ENCODE data around the gene NAB2. TPM values are rescaled to one million over a fixed set of nuclear protein-coding genes. Genes with fewer than 3 reads are reported as not detected.
"Not testable (repeated sequence)": the region's sequence is repeated elsewhere in the genome, so short reads cannot be mapped to it uniquely, and the experiment has no call there.

The NAB2 gene
- polyA plus RNA-seq, 6 donors from 2014 or later: 0.54 to 2.6 (median 1.6) TPM

DNA sequence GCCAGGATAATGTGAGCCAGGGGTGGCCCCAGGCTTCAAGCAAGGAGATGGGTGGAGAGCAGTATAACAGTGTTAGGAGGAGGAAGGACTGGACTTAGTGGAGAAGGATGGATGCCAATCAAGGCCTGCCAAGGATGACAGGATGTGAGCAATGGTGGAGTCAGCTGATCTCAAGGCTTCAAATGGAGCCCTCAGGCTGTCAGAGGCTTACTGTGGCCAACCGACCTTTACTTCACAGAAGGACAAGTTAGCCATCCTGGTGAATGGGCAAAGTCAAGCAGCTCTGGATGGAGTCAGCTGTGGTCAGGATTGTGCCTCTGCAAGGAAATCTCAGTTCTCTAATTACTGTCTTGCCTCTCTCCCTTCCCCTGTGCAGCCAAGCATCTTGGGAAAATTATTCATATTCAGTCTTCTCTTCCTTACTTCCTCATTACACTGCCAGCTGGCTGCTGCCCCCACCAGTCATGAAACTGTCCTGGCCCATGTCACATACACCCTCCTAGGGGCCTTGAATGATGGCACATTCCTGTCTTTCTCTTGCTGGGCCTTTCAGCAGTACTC lies 29.9 kb downstream of the NAB2 start:
- peaks cover 11 to 14% (median 13%) of the 10 kb centered on the region in 3 donors for H3K4me1 Mint-ChIP-seq
- peak overlapping the region in 1 of 6 donors; percentile 84 for H3K27ac Mint-ChIP-seq
- H3K4me3 Mint-ChIP-seq: peak overlapping the region in 2 of 8 donors; percentile 10 to 56
- peaks cover 0 to under 1% of the 10 kb centered on the region in 2 donors for H3K36me3 Mint-ChIP-seq
- peaks cover 0 to 2% (median 0%) of the 10 kb centered on the region in 7 donors for H3K9me3 Mint-ChIP-seq
- DNase-seq (peak; percentile 31), ATAC-seq (ENCODE audit: low read depth in 2 of 2) (peak; percentile 84 to 88)
- H3K27me3 Mint-ChIP-seq: peaks cover 0 to 7% (median 0%) of the 10 kb centered on the region in 3 donors

DNA sequence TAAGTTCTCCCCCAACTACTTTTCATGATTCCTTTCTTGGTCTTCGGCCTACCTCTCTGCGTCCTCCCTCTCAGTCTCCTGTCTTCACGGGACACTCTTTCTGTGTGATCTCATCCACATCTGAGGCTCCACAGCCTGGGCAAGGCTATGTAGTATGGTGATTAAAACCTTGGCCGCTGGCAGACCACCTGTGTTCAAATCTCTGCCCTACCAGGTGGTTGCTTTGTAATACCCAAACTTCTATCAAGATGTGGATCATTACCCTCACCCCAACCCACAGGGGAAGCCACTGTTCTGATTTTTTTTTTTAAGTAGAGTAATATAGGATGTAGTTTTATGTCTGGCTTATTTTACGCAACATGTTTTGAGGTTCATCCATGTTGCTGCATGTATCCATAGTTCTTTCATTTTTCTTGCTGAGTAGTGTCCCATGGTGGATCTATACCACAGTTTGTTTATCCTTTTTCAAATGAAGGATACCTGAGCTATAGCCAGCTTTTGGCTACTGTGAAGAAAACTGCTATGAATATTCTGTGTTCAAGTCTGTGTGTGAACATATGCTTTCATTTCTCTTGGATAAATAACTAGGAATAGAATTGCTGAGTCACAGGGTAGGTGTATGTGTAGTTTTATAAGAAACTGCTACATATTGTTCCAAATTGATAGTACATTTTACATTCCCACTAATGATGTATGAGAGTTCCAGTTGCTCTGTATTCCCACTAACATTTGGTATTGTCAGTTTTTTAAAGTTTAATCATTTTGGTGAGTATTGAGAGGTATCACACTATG lies 30.6 kb downstream of the NAB2 start:
- peaks cover 0 to 8% of the 10 kb centered on the region in 2 donors for H3K36me3 Mint-ChIP-seq
- peak overlapping the region in 3 of 8 donors; percentile 47 to 56 (median 54) for H3K4me3 Mint-ChIP-seq
- peaks cover 0 to 14% (median 5%) of the 10 kb centered on the region in 3 donors for H3K27me3 Mint-ChIP-seq
- DNase-seq (no peak), ATAC-seq (ENCODE audit: low read depth in 2 of 2) (no peak)
- peak overlapping the region in 3 of 6 donors; percentile 51 to 84 (median 75) for H3K27ac Mint-ChIP-seq
- H3K4me1 Mint-ChIP-seq: peaks cover 16 to 19% (median 17%) of the 10 kb centered on the region in 3 donors
- peaks cover 0 to 2% (median 0%) of the 10 kb centered on the region in 7 donors for H3K9me3 Mint-ChIP-seq

- not testable (repeated sequence) for ATAC-seq (ENCODE audit: low read depth in 2 of 2); DNase-seq; H3K4me3 Mint-ChIP-seq; H3K36me3 Mint-ChIP-seq; H3K27ac Mint-ChIP-seq; H3K9me3 Mint-ChIP-seq
- Mint-ChIP-seq H3K27me3 (peaks cover 0 to 23% (median 5%) of the 10 kb centered on the region in 3 donors), H3K4me1 (peaks cover 16 to 19% (median 17%) of the 10 kb centered on the region in 3 donors)
These were observed 31.8 kb downstream of the NAB2 start for GRCh38 chr12:57120718-57121117.

DNA sequence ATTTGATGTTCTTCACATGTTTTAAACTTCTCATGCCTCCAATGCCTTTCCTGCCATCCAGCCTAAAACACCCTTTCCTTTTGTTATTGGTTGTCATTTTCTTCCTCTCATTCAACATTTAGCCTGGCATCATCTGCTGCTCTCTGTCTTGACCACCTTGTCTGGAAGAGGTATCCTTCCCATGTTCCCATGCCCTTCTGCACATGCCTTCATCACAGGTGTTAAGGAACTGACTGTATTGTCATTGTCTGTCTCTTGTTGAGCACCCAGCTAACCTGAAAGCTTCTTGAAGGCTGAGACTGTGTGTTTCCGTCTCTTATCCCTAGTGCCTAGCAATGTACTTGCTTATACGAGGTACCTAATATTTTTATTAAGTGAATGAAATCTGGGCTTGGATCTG lies 34.9 kb downstream of the NAB2 start:
- Mint-ChIP-seq H3K4me3 (no peak overlapping the region), H3K4me1 (peaks cover 19% of the 10 kb centered on the region in 3 donors), H3K27ac (no peak overlapping the region), H3K36me3 (peaks cover 0 to 9% of the 10 kb centered on the region in 2 donors), H3K27me3 (peaks cover 0 to 17% (median 5%) of the 10 kb centered on the region in 3 donors), H3K9me3 (peaks cover 0 to 2% (median 0%) of the 10 kb centered on the region in 7 donors)
- DNase-seq (no peak), ATAC-seq (ENCODE audit: low read depth in 2 of 2) (no peak)

- ATAC-seq (ENCODE audit: low read depth in 2 of 2) (peak; percentile 66 to 71), DNase-seq (peak; percentile 72)
- Mint-ChIP-seq H3K36me3 (peaks cover 0 to 9% of the 10 kb centered on the region in 2 donors), H3K4me3 (peak overlapping the region in 1 of 8 donors; percentile 15), H3K4me1 (peaks cover 13 to 14% (median 13%) of the 10 kb centered on the region in 3 donors), H3K27ac (no peak overlapping the region), H3K9me3 (peaks cover 0 to 2% (median 0%) of the 10 kb centered on the region in 7 donors), H3K27me3 (peaks cover 0 to 17% (median 5%) of the 10 kb centered on the region in 3 donors)
These were observed 35.5 kb downstream of the NAB2 start for GRCh38 chr12:57124261-57124877.

DNA sequence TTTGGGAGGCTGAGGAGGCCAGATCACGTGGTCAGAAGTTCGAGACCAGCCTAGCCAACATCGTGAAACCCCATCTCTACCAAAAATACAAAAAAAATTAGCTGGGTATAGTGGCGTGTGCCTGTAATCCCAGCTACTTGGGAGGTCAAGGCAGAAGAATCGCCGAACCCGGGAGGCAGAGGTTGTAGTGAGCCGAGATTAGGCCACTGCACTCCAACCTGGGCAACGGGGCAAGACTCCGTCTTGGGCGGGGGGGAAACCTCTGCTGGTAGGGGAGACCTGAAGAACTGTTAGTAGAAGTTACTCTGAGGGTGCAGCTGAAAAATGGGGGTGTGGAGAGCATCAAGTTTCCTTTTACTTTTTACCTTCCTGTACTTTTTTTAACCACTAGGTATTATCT lies 37.1 kb downstream of the NAB2 start:
- Mint-ChIP-seq H3K4me3 (peak overlapping the region in 2 of 8 donors; percentile 89 to 91), H3K36me3 (peaks cover 0 to 9% of the 10 kb centered on the region in 2 donors), H3K4me1 (peaks cover 12 to 16% (median 14%) of the 10 kb centered on the region in 3 donors), H3K27ac (no peak overlapping the region), H3K9me3 (peaks cover 0 to 2% (median 0%) of the 10 kb centered on the region in 7 donors), H3K27me3 (peaks cover 13 to 28% (median 20%) of the 10 kb centered on the region in 3 donors)
- ATAC-seq (ENCODE audit: low read depth in 2 of 2) (no peak), DNase-seq (no peak)

DNA sequence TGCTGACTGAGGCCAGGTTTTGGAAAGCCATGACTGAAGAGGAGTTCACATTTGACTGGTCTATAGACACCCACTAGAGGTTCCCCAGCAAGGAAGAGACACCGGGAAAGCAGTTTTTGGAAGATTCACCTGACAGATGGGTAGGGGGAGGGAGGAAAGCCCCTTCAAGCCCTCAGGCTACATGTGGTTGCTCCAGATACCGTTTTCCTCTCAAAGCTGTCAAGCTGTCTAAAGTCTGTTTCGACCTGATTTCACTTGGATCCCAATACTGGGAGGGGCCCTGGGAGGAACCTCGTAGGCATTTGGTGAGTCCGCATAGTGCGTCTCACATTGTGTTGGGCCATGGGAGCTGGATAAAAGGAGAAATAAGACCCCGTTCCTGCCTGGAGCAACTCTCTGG lies 37.6 kb downstream of the NAB2 start:
- H3K27me3 Mint-ChIP-seq: peaks cover 15 to 32% (median 25%) of the 10 kb centered on the region in 3 donors
- H3K9me3 Mint-ChIP-seq: peaks cover 0 to 2% (median 0%) of the 10 kb centered on the region in 7 donors
- peak overlapping the region in 1 of 6 donors; percentile 59 for H3K27ac Mint-ChIP-seq
- H3K36me3 Mint-ChIP-seq: peaks cover 0 to 9% of the 10 kb centered on the region in 2 donors
- H3K4me3 Mint-ChIP-seq: peak overlapping the region in 4 of 8 donors; percentile 28 to 91 (median 90)
- peaks cover 12 to 16% (median 14%) of the 10 kb centered on the region in 3 donors for H3K4me1 Mint-ChIP-seq
- DNase-seq (no peak), ATAC-seq (ENCODE audit: low read depth in 2 of 2) (no peak)

GRCh38 chr12:57127101-57127725 lies 38.3 kb downstream of the NAB2 start:
- H3K9me3 Mint-ChIP-seq: peaks cover 0 to 2% (median 0%) of the 10 kb centered on the region in 7 donors
- peaks cover 15 to 36% (median 31%) of the 10 kb centered on the region in 3 donors for H3K27me3 Mint-ChIP-seq
- H3K36me3 Mint-ChIP-seq: peaks cover 0 to 9% of the 10 kb centered on the region in 2 donors
- ATAC-seq (ENCODE audit: low read depth in 2 of 2): peak; percentile 42 to 61
- H3K4me1 Mint-ChIP-seq: peaks cover 12 to 17% (median 16%) of the 10 kb centered on the region in 3 donors
- peak overlapping the region; percentile 89 to 94 (median 90) for H3K4me3 Mint-ChIP-seq
- peak overlapping the region in 1 of 6 donors; percentile 59 for H3K27ac Mint-ChIP-seq
- peak; percentile 40 for DNase-seq

DNA sequence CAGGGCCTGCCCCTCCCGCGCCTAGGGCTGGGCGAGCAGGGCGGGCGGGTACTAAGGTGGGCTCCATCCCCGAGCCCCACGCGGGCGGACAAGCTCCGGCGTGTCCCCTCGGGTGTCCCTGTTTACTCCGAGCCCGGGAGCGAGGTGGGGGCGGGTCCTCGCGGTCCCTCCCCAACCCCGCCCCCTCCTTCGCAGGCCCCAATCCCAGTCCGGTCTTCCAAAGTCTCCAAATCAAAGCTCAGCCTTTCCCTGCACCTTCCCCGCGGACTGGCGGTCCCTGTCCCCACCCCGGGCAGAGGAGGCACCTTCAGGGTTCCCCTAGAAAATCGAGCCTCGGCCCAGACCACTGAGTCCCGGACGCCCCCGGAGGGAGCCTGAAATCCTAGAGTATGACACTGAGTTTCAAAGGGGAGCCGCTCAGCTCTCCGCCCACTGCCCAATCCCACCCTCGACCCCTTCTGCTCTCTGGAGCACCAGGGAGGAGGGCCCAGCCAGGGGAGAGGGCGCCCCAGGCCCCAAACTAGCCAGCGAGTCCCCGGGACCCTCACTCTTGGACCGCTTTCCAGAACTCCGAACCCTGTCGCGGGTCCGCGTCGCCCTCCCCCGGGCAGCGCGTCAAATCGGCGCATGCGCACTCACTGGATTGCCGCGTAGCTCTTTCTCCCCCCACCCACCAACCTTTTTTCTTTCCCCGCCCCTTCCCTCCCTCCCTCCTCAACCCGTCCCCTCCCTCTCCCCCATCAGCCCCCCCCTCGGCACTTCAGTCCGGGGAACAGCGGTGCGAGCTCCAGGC lies 39.0 kb downstream of the NAB2 start, which contains the start of gene LRP1:
Gene LRP1, plus strand, starts transcription at position 758 of the 793 bp plus-strand sequence. CDS start 482 bp downstream, outside the sequence.
- Mint-ChIP-seq H3K27ac (peak within 1 kb of the TSS in 2 of 6 donors; percentile 39 to 61), H3K9me3 (peaks cover 0 to 2% (median 0%) of the 10 kb centered on the region in 7 donors), H3K4me1 (peaks cover 12 to 17% (median 16%) of the 10 kb centered on the region in 3 donors), H3K27me3 (peaks cover 20 to 43% (median 38%) of the 10 kb centered on the region in 3 donors), H3K36me3 (peaks cover 0 to 9% of the 10 kb centered on the region in 2 donors), H3K4me3 (peak within 1 kb of the TSS; percentile 89 to 94 (median 90))
- DNase-seq (peak; percentile 57), ATAC-seq (ENCODE audit: low read depth in 2 of 2) (peak; percentile 43 to 48)

GRCh38 chr12:57128519-57129247 lies 39.8 kb downstream of the NAB2 start:
- Mint-ChIP-seq H3K36me3 (peaks cover 0 to 9% of the 10 kb centered on the region in 2 donors), H3K27me3 (peaks cover 20 to 47% (median 44%) of the 10 kb centered on the region in 3 donors), H3K27ac (peak overlapping the region in 1 of 6 donors; percentile 39), H3K9me3 (peaks cover 0 to 1% (median 0%) of the 10 kb centered on the region in 7 donors), H3K4me1 (peaks cover 12 to 17% (median 16%) of the 10 kb centered on the region in 3 donors), H3K4me3 (peak overlapping the region; percentile 66 to 94 (median 90))
- no peak for ATAC-seq (ENCODE audit: low read depth in 2 of 2)
- DNase-seq: no peak

DNA sequence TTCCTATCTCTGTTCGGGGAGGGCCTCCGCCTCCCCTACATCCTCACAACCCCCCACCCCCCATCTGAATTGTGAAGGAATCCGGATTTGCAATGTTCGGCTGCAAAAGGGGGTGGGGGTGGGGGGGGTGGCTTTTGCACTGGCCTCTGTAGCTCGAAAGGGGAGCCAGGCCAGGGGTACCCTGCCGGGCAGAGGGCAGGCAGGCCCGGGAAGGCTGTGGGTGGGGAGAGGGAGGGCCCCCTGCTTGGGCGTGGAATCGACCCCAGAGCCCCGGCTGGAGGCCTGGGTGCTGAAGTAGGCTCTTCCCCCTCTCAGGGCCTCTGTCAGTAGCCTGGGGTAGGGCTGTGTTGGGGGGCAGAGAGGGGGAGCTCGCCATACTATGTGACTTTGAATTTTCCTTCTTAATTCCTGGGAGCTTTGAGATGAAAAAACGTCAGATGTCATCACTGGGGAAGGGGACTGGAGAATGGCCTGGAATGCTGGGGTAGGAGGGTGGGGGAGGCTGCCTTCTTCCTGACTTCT lies 40.5 kb downstream of the NAB2 start:
- Mint-ChIP-seq H3K4me3 (peak overlapping the region; percentile 47 to 90 (median 82)), H3K27me3 (peaks cover 20 to 47% (median 46%) of the 10 kb centered on the region in 3 donors), H3K27ac (peak overlapping the region in 1 of 6 donors; percentile 16), H3K4me1 (peaks cover 8 to 13% (median 13%) of the 10 kb centered on the region in 3 donors), H3K9me3 (no peaks in the 10 kb centered on the region), H3K36me3 (peaks cover 0 to 2% of the 10 kb centered on the region in 2 donors)
- ATAC-seq (ENCODE audit: low read depth in 2 of 2) (no peak), DNase-seq (no peak)
